BLaER1 treated with 17β-estradiol and CSF1 and Interleukin-3, amounts not matched to agents 10 nM and 100 nM (cell line): ENCODE measurements around the gene ZBED1.
"Not testable (repeated sequence)": the region's sequence is repeated elsewhere in the genome, so short reads cannot be mapped to it uniquely, and the experiment has no call there.

Experiments used
- H3K27ac ChIP-seq, 11 experiments: shearing (Covaris generic); formaldehyde crosslinking; 2 replicates each; pipeline ENCODE4 v1.8.1; 2022
- H3K27me3 ChIP-seq, 11 experiments: shearing (Covaris generic); formaldehyde crosslinking; 2 replicates each; pipeline ENCODE4 v1.8.1; 2022
- H3K36me3 ChIP-seq, 11 experiments: shearing (Covaris generic); formaldehyde crosslinking; 2 replicates each; pipeline ENCODE4 v1.8.1; 2022
- H3K4me1 ChIP-seq, 10 experiments: shearing (Covaris generic); formaldehyde crosslinking; 2 replicates each; pipeline ENCODE4 v1.8.1; 2022
- H3K4me2 ChIP-seq, 11 experiments: shearing (Covaris generic); formaldehyde crosslinking; 2 replicates each; pipeline ENCODE4 v1.8.1; 2022
- H3K4me3 ChIP-seq, 10 experiments: shearing (Covaris generic); formaldehyde crosslinking; 2 replicates each; pipeline ENCODE4 v1.8.1; 2022
- H3K9ac ChIP-seq, 11 experiments: shearing (Covaris generic); formaldehyde crosslinking; 2 replicates each; pipeline ENCODE4 v1.8.1; 2022
- H3K9me3 ChIP-seq, 11 experiments: shearing (Covaris generic); formaldehyde crosslinking; replicated peaks in 1 of 11; 2 replicates each; pipeline ENCODE4 v1.8.1; 2022
- H4K20me1 ChIP-seq, 11 experiments: shearing (Covaris generic); formaldehyde crosslinking; 2 replicates each; pipeline ENCODE4 v1.8.1; 2022
- Cebpa-rat ChIP-seq, 11 experiments: shearing (Covaris generic); IDR thresholded peaks; 2 replicates each; pipeline ENCODE4 v1.8.1; 2022

The ZBED1 gene

DNA sequence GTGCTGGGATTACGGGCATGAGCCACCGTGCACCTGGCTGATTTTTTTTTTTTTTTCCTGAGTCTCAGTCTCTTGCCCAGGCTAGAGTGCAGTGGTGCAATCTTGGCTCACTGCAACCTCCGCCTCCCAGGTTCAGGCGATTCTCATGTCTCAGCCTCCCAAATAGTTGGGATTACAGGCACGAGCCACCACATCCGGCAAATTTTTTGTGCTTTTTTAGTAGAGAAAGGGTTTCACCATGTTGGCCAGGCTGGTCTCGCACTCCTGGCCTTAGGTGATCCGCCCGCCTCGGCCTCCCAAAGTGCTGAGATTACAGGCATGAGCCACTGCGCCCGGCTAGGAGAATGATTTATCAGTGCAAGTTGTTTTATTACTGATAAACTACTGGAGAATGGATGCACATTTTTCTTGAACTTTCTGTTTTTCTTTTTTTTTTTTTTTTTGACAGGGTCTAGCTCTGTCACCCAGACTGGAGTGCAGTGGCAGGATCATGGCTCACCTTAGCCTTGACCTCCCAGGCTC is 39.7 kb upstream of the ZBED1 start:
- Histone ChIP-seq H3K36me3 (no peaks in the 10 kb centered on the region), H3K4me1 (peaks cover 0 to 6% (median 0%) of the 10 kb centered on the region in 10 experiments; a peak in 1 of 20 replicates), H3K27ac (no peak overlapping the region), H3K4me3 (no peak overlapping the region), H3K4me2 (no peak overlapping the region), H3K27me3 (no peaks in the 10 kb centered on the region; a peak in 2 of 22 replicates), H3K9ac (no peak overlapping the region), H3K9me3 (peaks cover 2 to 10% (median 4%) of the 10 kb centered on the region in 11 experiments; a peak in 14 of 22 replicates), H4K20me1 (no peaks in the 10 kb centered on the region)
- no peak for TF ChIP-seq Cebpa-rat (IDR thresholded peaks at IDR 0.05)

- Histone ChIP-seq H3K27ac (no peak overlapping the region), H3K9ac (no peak overlapping the region), H3K9me3 (peaks cover 0 to under 1% (median 0%) of the 10 kb centered on the region in 11 experiments; a peak in 1 of 22 replicates), H3K27me3 (no peaks in the 10 kb centered on the region; a peak in 2 of 22 replicates), H3K36me3 (no peaks in the 10 kb centered on the region), H4K20me1 (no peaks in the 10 kb centered on the region), H3K4me3 (no peak overlapping the region), H3K4me1 (peaks cover 0 to 6% (median 0%) of the 10 kb centered on the region in 10 experiments; a peak in 1 of 20 replicates), H3K4me2 (no peak overlapping the region)
- TF ChIP-seq Cebpa-rat (IDR thresholded peaks at IDR 0.05) = no peak
Observed at GRCh38 chrX:2539586-2539985, 38.8 kb upstream of the ZBED1 start.

DNA sequence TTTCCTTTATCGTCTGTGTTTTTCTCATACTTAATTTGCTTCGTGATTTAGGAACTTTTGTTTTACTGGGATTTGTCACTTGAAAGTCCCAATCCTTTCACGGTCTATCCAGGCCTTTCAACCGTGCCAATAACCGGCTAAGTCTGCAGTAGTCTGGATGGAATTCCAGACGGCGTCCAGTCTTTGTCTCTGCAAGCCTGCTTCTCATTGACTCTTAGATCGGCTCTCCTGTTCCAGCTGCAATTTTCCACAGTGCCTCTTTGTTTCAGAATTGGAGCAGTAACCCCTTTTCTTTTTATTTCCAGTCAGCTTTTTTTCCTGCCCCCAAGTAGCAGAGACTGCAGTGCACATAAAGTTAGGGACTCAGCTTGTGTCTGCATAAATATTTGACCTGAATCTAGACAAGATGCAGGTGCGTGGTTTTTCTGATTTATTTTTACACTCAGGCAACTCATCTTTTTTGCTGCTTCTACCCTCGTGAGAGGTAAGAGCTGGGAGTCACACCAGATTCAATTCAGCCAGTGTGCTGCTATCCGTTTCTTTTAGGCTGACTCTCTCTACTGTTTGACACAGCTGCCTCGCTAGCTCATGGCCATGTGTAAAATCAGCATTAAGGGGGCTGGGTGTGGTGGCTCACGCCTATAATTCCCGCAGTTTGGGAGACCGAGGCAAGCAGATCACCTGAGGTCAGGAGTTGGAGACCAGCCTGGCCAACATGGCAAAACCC is 37.4 kb upstream of the ZBED1 start:
- Histone ChIP-seq H4K20me1 (no peaks in the 10 kb centered on the region), H3K27ac (no peak overlapping the region), H3K4me3 (no peak overlapping the region), H3K9ac (no peak overlapping the region), H3K4me1 (peaks cover 0 to 4% (median 0%) of the 10 kb centered on the region in 10 experiments; a peak in 1 of 20 replicates), H3K27me3 (no peaks in the 10 kb centered on the region), H3K9me3 (no peaks in the 10 kb centered on the region; a peak in 1 of 22 replicates), H3K36me3 (no peaks in the 10 kb centered on the region), H3K4me2 (no peak overlapping the region)
- no peak for TF ChIP-seq Cebpa-rat (IDR thresholded peaks at IDR 0.05)

- TF ChIP-seq Cebpa-rat (IDR thresholded peaks at IDR 0.05) = no peak
- H3K9ac ChIP-seq = no peak overlapping the region
- H3K9me3 ChIP-seq = no peaks in the 10 kb centered on the region; a peak in 1 of 22 replicates
- H3K27ac ChIP-seq = no peak overlapping the region
- no peak overlapping the region for H3K4me2 ChIP-seq
- H3K36me3 ChIP-seq = no peaks in the 10 kb centered on the region
- no peaks in the 10 kb centered on the region for H3K27me3 ChIP-seq
- no peaks in the 10 kb centered on the region for H4K20me1 ChIP-seq
- 0 out of 20 replicates have a peak, but pooled peaks cover 0 to 4% (median 0%) of the 10 kb centered on the region in 10 experiments for H3K4me1 ChIP-seq
- H3K4me3 ChIP-seq = no peak overlapping the region
Observed at GRCh38 chrX:2536974-2537373, 36.2 kb upstream of the ZBED1 start.

DNA sequence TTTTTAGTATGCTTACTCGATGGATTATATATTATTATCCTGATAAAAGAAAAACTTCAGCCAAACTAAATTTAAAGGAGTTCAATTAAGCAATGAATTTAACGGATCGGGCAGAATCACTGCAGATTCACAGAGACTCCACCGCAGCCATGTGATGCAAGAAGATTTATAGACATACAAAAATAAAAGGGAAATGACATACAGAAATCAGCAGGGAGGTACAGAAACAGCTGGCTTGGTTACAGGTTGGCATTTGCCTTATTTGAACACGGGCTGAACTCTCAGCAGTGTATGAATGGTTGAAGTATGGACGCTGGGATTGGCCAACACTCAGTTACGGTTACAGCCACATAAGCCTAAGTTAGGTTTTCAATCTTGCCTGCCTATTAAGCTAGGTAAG is 35.4 kb upstream of the ZBED1 start:
- no peaks in the 10 kb centered on the region for H4K20me1 ChIP-seq
- H3K36me3 ChIP-seq = no peaks in the 10 kb centered on the region
- no peak overlapping the region for H3K27ac ChIP-seq
- H3K4me3 ChIP-seq = no peak overlapping the region
- H3K27me3 ChIP-seq = no peaks in the 10 kb centered on the region
- H3K9me3 ChIP-seq = no peaks in the 10 kb centered on the region; a peak in 1 of 22 replicates
- no peak for TF ChIP-seq Cebpa-rat (IDR thresholded peaks at IDR 0.05)
- H3K4me1 ChIP-seq = no peaks in the 10 kb centered on the region
- no peak overlapping the region for H3K9ac ChIP-seq
- H3K4me2 ChIP-seq = no peak overlapping the region

DNA sequence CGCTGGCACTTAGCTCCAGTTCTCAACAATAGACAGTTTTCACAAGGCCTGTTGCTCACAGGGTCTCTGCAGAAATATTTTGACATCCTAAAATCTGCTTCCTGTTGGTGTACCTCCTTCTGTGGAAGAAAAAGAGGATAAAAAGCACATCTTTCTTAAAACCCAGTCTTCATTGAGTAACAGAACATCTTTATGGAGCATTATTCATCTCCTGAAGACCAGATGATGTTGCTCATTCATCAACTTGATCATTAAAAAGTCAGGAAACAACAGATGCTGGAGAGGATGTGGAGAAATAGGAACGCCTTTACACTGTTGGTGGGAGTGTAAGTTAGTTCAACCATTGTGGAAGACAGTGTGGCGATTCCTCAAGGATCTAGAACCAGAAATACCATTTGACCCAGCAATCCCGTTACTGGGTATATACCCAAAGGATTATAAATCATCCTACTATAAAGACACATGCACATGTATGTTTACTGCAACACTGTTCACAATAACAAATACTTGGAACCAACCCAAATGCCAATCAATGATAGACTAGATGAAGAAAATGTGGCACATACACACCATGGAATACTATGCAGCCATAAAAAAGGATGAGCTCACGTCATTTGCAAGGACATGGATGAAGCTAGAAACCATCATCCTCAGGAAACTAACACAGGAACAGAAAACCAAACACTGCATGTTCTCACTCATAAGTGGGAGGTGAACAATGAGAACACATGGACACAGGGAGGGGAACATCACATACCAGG is 33.7 kb upstream of the ZBED1 start:
- not testable (repeated sequence) for H4K20me1 ChIP-seq

GRCh38 chrX:2533424-2533823 is 32.6 kb upstream of the ZBED1 start:
- no peak overlapping the region for H3K27ac ChIP-seq
- no peak overlapping the region for H3K9ac ChIP-seq
- no peaks in the 10 kb centered on the region for H4K20me1 ChIP-seq
- H3K4me2 ChIP-seq = no peak overlapping the region
- no peak for TF ChIP-seq Cebpa-rat (IDR thresholded peaks at IDR 0.05)
- H3K27me3 ChIP-seq = no peaks in the 10 kb centered on the region
- H3K4me3 ChIP-seq = no peak overlapping the region
- peaks cover 0 to 7% (median under 1%) of the 10 kb centered on the region in 11 experiments; a peak in 11 of 22 replicates for H3K9me3 ChIP-seq
- H3K4me1 ChIP-seq = no peaks in the 10 kb centered on the region
- H3K36me3 ChIP-seq = no peaks in the 10 kb centered on the region

More for the DNA sequence above, 33.7 kb upstream of the ZBED1 start:
- H3K27ac ChIP-seq, H3K9ac ChIP-seq, H3K4me2 ChIP-seq, H3K4me1 ChIP-seq, H3K27me3 ChIP-seq, H3K9me3 ChIP-seq, H3K4me3 ChIP-seq, H3K36me3 ChIP-seq: not testable (repeated sequence)

DNA sequence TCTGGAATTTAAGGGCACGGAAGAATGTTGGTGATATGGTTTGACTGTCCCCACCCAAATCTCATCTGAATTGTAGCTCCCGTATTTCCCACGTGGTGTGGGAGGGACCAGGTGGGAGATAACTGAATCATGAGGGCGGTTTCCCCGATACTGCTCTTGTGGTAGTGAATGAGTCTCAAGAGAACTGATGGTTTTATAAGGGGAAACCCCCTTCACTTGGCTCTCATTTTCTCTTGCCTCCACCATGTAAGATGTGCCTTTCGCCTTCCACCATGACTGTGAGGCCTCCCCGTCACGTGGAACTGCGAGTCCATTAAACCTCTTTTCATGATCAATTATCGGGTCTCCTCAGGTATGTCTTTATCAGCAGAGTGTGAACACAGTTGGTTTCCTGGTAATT is 25.6 kb upstream of the ZBED1 start:
- Histone ChIP-seq H3K9me3 (peaks cover 14 to 48% (median 33%) of the 10 kb centered on the region in 11 experiments), H3K36me3 (no peaks in the 10 kb centered on the region), H3K4me1 (peaks cover 5 to 14% (median 11%) of the 10 kb centered on the region in 10 experiments; a peak in 18 of 20 replicates), H4K20me1 (no peaks in the 10 kb centered on the region), H3K9ac (no peak overlapping the region), H3K4me3 (no peak overlapping the region), H3K27me3 (no peaks in the 10 kb centered on the region), H3K4me2 (no peak overlapping the region), H3K27ac (no peak overlapping the region)
- no peak for TF ChIP-seq Cebpa-rat (IDR thresholded peaks at IDR 0.05)

- H3K27me3 ChIP-seq = no peaks in the 10 kb centered on the region
- TF ChIP-seq Cebpa-rat (IDR thresholded peaks at IDR 0.05) = no peak
- no peak overlapping the region for H3K4me2 ChIP-seq
- H3K4me3 ChIP-seq = no peak overlapping the region
- peaks cover 14 to 46% (median 33%) of the 10 kb centered on the region in 11 experiments for H3K9me3 ChIP-seq
- H3K36me3 ChIP-seq = no peaks in the 10 kb centered on the region
- H3K9ac ChIP-seq = no peak overlapping the region
- peaks cover 13 to 22% (median 18%) of the 10 kb centered on the region in 10 experiments; a peak in 18 of 20 replicates for H3K4me1 ChIP-seq
- no peak overlapping the region for H3K27ac ChIP-seq
- no peaks in the 10 kb centered on the region for H4K20me1 ChIP-seq
Observed at GRCh38 chrX:2523911-2524310, 23.1 kb upstream of the ZBED1 start.
